Measurements from ENCODE around the gene MTMR8.
"Not testable (repeated sequence)": the region's sequence is repeated elsewhere in the genome, so short reads cannot be mapped to it uniquely, and the experiment has no call there.

Gene MTMR8

DNA sequence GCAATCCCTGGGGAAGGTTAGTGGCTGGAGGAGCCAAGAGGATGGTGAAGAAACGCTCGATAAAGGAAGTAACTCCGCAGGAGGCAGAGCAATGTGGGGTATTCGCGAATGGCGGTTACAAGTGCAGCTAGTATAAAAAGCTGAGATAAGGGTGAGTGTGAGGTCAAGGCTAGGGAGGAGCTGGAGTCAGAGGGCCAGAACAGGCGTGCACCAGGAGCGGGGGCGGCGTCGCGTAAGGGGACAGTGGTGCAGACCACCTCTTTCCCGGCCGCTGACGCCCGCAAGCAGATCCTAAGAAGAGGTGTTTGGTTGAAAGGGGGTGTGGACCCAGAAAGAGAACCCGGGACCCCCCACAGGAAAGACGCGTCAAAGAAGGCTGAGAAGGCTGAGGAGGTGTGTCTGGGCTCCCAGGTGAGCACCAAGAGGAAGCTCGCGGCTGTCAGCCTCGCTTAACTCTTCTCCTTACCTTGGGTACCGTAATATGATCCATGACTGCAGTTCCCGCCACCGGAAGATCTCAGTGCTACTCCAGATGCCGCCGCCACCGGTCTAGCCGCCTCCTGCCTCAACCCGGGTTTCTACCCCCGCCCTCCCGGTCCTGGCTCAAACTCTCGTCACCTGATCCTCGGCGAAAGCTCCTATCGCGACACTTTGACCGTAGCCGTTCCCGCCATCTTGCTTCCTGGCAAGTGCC is at the start of gene MTMR8:
Gene MTMR8 (minus strand): TSS at position 579 of the 694 bp plus-strand sequence. CDS start 89 bp downstream, at position 490.
- peak; percentile 54 to 63 for DNase-seq (ENCODE audit: low read depth in 2 of 2)

DNA sequence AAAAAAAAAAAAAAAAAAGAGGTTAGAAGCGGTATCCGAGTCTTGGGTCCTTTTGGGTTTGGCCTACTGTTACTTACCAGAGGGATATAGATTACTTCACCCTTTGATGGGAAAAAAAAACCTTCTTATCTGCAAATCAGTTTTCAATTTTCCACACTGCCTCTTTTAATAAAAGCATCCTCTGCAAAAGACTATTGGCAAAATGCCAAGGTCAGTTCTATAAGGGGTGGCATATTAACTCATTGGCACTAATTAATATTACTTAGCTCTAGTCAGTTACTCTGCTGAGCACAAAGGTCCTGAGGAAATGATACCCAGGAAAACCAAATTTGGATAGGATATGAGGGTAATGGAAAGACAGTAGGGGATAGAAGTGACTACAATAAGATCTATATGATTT is 44.3 kb upstream of the MTMR8 start:
- no peak for DNase-seq (ENCODE audit: low read depth in 2 of 2)

DNA sequence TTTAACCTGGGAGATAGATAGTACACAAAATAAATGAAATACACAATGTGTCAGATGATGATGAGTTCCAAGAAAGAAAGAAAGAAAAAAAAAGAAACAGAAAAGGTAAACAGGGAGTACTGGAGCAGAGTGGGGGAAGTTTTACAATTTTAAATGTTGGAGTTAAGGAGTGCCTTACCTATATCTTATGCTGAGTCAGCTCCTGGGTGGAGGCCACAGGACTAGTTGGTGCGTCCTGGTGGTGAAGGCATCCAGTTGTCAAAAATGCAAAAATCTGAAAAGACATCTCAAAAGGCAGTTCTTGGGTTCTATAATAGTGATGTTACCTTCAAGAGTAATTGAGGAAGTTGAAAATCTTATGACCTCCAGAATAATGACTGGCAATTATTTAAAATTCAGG is 42.4 kb upstream of the MTMR8 start:
- no peak for DNase-seq (ENCODE audit: low read depth in 2 of 2)

DNA sequence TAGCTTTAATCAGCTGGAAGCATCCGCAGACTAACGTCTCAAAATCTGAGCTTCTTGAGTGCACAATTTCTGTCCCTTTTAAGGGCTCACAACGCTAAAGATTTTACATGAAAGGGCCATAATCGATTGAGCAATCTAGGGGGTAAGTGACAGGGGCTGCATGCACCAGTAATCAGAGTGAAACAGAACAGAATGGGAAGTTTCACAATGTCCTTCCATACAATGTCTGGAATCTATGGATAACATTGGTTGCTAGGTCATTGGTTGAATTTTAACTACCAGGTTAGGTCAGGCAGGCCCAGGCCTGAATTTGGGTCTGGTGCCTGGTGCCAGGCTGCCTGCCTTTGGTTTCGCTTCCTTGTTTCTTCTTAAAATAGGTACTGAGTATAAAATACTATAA is 42.0 kb upstream of the MTMR8 start:
- DNase-seq (ENCODE audit: low read depth in 2 of 2) = no peak

DNA sequence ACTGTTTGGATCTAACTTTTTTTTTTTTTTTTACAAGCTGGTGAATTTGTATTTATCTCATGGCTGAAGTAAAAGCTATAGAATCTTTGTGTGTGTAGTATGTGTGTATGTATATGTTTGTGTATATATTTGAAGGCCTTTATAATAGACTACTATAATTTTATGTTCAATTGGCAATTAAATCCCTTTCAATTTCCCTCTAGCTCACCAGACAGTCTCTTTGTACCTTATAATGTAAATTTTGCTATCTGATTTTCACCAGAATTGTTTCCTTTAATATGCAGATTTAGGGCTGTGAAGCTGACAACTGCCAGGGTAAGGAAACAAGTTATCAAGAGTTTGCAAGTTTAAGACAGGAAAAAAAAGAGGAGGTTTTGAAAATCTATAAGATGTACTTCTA is 33.1 kb upstream of the MTMR8 start:
- no peak for DNase-seq (ENCODE audit: low read depth in 2 of 2)

DNA sequence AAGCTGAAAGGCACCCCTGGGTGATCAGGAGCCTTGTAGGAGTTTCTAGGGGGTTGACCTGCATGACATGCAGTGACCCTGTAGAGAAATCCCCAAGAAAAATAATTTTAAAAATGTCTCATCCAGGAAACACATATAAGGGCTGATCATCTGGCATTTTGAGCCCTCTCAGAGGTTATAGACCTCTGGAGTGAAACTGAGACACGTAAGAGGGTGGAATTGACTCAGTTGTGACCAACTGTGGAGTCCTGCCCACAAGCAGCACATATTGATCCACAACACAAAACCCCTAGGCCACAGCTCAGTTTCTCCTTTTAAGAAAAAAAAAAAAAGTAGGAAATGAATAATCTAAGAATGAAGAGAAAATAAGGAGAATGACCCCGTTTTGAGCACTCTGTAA is 32.5 kb upstream of the MTMR8 start:
- no peak for DNase-seq (ENCODE audit: low read depth in 2 of 2)

DNA sequence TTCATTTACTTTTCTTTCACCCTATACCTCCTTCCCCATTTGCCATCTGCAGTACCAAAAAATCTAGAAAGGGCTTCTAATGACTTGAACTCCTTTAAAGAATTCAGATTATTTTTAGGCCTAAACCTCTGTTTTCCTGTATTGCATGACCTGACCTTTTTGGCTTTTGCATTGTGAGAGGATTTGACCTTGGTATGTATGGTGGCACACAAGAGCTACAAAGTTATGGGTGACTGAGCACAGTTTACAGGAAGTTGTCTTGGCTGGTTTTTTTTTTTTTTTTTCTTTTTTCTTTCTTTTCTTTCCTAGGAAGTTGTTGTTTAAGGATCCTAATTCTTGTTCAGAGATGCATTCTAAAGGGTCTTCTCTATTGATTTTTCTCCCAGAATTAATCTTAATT is 32.0 kb upstream of the MTMR8 start:
- DNase-seq (ENCODE audit: low read depth in 2 of 2) = no peak

DNA sequence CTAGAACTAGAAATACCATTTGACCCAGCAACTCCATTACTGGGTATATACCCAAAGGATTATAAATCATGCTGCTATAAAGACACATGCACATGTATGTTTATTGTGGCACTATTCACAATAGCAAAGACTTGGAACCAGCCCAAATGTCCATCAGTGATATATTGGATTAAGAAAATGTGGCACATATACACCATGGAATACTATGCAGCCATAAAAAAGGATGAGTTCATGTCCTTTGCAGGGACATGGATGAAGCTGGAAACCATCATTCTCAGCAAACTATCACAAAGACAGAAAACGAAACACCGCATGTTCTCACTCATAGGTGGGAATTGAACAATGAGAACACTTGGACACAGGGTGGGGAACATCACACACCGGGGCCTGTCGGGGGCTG is 14.5 kb upstream of the MTMR8 start:
- DNase-seq (ENCODE audit: low read depth in 2 of 2) = not testable (repeated sequence)

DNA sequence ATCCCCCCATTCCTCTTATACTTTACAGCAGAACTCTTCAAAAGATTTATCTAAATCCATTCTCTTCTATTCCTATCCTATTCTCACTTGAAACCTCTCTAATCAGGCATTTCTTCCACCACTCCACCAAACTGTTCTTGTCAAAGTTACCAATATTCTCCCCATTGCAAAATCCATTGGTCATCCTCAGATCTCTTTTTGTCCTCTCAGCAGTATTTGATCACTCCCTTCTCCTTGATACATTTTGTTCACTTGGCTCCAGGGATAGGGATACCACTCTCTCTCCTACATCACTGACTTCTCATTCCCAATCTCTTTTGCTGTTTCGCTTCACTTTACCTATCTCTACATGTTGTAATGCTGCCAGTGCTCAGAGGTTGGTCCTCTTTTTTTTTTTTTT is 2.8 kb upstream of the MTMR8 start:
- DNase-seq (ENCODE audit: low read depth in 2 of 2) = no peak

DNA sequence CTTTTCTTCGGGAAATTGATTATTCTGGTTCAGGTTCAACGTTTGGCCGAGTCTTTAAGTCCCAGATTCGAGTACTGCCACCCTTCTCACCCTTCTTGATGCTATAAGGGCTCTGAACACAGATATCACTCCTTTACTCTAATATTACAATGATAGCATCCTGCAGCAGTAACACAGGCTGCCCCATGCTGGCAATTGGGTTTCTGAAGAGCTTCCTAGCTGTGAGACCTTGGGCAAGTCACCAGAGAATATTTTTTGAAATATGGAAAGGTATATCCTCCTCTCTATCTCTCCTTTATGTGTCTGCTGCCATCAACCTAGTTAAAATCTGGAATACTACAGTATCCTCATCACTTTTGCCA is 297 bp upstream of the MTMR8 start:
- DNase-seq (ENCODE audit: low read depth in 2 of 2) = no peak

DNA sequence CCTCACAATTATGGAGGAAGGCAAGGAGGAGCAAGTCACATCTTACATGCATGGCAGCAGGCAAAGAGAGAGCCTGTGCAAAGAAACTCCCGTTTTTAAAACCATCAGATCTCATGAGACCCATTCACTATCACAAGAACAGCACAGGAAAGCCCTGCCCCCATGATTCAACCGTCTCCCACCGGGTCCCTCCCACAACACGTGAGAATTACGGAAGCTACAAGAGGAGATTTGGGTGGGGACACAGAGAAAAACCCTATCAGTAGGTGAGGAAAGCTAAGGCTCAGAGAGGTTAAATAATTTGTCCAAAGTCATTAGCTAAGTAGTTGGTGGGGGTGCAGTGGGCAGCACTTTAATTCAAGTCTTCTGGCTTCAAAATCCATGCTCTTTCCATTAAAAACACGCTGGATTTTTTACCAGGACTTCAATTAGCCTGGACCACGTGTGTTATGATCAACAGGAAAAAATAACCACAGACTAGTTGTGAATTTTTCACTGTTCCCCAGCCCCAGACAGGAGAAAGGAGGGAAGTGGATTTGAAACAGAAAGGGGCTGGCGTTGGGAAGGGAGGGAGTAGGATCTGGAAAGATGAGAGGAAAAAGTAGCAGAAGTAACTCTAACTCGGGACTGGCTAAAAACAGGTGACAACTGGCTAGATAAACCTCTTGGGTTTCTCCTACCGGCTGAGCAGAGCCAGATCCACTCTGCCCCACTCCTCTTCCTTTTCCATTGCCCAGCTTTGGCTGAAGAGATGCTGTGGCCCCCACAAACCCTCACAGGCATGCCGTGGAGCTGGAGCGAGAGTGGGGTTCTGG is 986 bp downstream of the MTMR8 start:
- no peak for DNase-seq (ENCODE audit: low read depth in 2 of 2)

DNA sequence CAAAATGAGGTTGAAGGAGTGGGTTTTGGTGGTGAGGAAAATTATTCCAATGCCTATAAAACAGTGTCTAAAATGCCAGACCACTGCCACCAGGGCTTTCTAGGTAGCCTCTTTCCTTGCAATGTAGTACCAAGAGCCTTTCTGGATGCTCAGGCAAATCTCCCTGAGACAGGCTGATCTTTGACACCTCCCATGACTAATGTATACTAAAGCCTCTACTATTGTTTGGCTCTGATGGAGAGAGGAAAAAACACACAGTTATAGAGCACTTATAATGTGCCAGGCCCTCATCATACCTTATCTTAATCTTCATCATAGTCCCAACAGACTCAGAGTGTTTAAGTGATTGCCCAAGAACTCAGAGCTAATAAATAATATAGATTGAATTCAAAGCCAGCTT is 5.8 kb downstream of the MTMR8 start:
- no peak for DNase-seq (ENCODE audit: low read depth in 2 of 2)

DNA sequence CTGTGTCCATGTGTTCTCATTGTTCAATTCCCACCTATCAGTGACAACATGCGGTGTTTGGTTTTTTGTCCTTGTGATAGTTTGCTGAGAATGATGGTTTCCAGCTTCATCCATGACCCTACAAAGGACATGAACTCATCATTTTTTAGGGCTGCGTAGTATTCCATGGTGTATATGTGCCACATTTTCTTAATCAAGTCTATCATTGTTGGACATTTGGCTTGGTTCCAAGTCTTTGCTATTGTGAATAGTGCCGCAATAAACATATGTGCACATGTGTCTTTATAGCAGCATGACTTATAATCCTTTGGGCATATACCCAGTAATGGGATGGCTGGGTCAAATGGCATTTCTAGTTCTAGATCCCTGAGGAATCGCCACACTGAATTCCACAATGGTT is 14.5 kb downstream of the MTMR8 start:
- not testable (repeated sequence) for DNase-seq (ENCODE audit: low read depth in 2 of 2)

DNA sequence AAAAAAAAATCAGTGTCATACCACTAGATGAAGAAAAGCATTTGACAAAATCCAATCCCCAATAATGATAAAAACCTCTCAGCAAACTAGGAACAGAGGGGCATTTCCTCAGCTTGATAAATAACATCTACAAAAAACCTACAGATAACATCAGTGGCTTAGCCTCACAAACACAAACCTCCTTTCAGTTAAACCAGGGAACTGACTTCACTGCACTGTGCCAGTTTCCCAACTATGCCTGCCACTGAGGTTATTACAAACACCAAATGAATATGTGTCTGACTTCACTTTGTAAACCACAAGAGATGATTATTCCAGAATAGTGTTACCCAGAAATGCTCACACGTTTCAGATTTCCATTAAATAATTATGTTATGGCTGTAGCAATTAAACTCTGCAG is 15.3 kb downstream of the MTMR8 start:
- no peak for DNase-seq (ENCODE audit: low read depth in 2 of 2)

DNA sequence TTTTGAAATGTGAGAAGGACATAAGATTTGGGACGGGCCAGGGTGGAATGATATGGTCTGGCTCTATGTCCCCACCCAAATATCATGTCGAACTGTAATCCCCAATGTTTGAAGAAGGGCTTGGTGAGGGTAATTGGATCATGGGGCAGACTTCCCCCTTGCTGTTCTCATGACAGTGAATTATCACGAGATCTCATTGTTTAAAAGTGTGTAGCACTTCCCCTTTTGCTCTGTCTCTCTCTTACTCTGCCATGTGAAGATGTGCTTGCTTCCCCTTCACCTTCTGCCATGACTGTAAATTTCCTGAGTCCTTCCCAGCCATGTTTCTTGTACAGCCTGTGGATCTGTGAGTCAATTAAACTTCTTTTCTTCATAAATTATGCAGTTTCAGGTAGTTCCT is 17.5 kb downstream of the MTMR8 start:
- no peak for DNase-seq (ENCODE audit: low read depth in 2 of 2)

DNA sequence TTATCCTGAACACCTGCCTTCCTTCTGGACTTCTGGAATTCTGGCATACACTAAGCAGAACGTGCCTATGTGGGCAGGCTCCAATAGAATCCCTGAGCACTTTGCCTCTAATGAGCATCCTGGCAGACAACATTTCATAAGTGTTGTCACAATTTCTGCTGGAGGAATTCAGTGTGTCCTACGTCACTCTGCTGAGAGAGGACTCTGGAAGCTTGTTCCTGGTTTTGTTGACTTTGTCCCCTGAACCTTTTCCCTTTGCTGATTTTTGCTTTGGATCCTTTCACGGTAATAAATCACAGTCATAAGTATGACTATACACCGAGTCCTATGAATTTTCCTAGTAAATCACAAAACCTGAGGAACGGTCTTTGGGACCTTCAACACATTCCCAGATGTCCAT is 43.2 kb downstream of the MTMR8 start:
- DNase-seq (ENCODE audit: low read depth in 2 of 2) = no peak

DNA sequence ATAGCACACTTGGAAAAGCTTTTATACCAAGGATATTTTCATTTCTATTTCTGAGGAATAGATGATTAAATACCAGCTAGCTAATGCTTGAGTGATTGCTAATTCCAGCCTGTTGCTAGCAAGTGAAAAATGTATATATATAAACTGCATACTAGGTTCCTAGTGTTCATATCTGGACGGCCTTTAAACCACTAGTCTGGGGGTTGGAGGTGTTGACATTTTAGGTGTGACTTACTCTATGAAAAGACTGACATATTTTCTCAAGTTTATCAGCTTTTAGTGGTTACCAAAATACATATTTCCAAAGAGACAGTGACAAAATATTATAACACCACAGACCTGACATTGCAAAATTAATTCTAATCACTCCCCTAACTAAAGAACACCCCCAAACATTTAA is 44.7 kb downstream of the MTMR8 start:
- DNase-seq (ENCODE audit: low read depth in 2 of 2) = no peak

DNA sequence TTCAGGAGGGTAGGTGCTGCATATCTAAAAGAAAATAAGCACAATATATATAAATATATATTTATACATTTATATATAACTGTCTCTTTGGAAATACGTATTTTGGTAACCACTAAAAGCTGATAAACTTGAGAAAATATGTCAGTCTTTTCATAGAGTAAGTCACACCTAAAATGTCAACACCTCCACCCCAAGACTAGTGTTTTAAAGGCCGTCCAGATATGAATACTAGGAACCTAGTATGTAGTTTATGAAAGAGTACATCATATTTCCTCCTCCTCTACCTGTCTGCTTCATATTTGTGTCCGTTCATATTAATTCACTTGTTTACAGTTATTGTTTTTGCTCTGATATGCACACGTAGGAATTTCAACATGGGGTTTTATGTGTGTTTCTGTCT is 45.2 kb downstream of the MTMR8 start:
- DNase-seq (ENCODE audit: low read depth in 2 of 2) = no peak

DNA sequence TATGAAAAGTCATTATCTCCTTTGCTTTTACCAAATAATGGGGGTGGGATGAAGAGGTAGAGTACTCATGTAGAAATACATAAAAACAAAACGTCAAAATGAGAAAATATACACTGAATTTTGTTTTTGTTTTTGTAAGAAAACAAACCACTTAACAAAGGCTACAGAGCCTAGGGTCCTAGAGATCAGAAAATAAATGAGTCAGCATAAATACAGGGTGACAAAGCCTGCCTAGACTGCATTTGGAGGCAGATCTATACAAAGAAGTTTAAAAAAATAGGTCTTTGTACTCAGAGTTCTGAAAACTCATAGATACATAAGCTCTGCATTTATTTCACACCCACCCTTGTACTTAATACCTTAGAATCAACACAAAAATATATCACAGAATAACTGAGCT is 52.4 kb downstream of the MTMR8 start:
- DNase-seq (ENCODE audit: low read depth in 2 of 2) = no peak

DNA sequence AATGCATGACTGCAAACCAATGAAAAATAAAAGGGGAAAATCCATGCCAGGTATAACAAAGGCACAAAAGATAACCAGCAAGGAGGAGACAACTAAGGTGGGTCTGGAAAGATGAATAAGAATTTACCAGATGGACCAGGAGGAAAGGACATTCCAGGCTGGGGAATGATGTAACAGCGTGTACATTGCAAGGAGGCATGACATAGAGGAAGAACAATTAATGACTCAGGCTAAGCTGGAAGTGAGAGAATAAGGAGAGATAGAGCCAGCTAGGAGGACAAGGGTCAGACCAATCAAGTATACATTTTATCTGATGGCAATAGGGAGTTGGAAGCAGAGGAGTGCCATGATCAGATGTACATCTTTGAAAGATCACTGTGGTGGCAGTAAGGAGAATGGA is 57.0 kb downstream of the MTMR8 start:
- no peak for DNase-seq (ENCODE audit: low read depth in 2 of 2)

DNA sequence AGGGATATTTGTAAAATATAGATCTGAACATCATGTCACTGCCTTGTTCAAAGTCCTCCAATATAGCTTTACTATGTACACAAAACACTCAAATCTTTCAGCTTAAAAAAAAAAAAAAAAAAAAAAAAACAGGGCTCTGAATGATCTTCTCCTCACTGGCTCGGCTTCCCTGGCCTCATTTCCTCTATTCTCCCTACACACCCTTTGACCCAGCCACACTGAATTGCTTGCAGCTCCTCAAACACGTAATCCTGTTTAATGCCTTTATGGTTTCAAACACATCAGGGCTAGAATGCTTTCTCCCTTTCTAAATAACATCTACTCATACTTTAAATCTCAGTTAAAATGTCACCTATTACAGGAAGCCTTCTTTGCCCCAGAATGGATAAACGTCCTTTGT is 60.8 kb downstream of the MTMR8 start:
- no peak for DNase-seq (ENCODE audit: low read depth in 2 of 2)

DNA sequence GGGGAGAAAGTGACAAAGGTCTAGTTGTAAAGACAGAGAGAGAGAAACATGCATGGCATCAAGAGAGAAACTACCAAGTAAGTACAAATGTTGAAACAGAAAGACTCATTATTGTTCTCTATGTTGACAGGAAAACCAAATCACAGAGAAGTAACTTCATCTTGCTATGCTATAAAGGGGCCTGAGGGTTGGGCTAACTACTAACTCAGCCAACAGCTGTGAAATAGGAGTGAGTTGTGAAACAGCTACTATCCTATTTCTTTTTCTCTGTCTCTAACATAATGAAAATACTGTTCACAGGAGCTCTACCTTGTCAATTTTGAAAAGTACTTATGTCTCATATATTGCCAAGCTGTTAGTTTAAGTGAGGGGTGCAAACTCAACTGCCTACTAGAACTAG is 65.0 kb downstream of the MTMR8 start:
- DNase-seq (ENCODE audit: low read depth in 2 of 2) = no peak

DNA sequence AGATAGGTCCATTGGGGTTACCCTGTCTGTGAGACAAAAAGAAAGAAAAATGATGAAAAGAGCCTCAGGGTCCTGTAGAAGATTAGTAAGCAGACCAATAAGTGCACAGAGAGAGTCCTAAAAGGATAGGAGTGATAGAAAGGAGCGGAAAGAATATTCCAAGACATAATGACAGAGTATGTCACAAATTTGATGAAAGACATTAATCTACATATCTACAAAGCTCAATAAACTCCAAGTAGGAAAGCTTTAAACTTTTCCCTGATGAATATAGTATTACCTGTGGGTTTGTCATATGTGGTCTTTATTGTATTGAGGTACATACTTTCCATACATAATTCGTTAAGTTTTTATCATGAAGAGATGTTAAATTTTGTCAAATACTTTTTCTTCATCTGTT is 73.7 kb downstream of the MTMR8 start:
- no peak for DNase-seq (ENCODE audit: low read depth in 2 of 2)

DNA sequence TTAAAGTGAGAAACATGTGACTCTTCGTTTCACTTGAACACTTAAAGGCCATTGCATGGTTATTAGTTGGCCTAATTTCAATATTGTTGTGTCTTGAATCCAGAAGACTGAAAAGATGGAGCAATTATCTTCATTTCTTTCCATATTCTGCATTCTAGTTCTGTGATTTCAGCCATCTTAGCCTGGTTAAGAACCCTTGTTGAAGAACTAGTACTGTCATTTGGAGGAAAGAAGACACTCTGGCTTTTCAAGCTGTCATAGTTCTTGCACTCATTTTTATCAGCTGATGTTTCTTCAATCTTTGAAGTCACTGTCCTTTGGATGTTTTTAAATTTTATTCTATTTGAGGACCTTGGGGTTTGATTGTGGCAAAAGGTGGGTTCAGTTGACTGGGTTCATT is 81.6 kb downstream of the MTMR8 start:
- DNase-seq (ENCODE audit: low read depth in 2 of 2) = no peak

Data from stimulated activated CD4-positive, alpha-beta T cell treated with anti-CD3 and anti-CD28 coated beads, Interleukin-12 subunit alpha, Interleukin-12 subunit beta, amount 100 ng/mL, for 24 hours (primary cell).